Smooth muscle cell (in vitro differentiated cells): ENCODE data around the gene RNF17. TPM values are rescaled to one million over a fixed set of nuclear protein-coding genes. Genes with fewer than 3 reads are reported as not detected.

ENCODE experiments used
- DNase-seq: peaks from one replicate; lab custom pipeline; 2025; ENCODE audit not compliant: unreplicated experiment; lab: John Stamatoyannopoulos, UW
- H2AFZ ChIP-seq: fragments of 200-600 bp; sonication (generic); 2 replicates; pipeline ENCODE4 v1.6.0; 2016; ENCODE audit warnings: antibody characterized with exemption, low read depth, mild to moderate bottlenecking
- H3F3A ChIP-seq: fragments of 200-600 bp; sonication (generic); 2 replicates; pipeline ENCODE4 v1.6.0; 2017; ENCODE audit warnings: antibody characterized with exemption, low read depth
- H3K27ac ChIP-seq: fragments of 200-600 bp; sonication (generic); 2 replicates; pipeline ENCODE4 v1.5.1; 2016; ENCODE audit warnings: low read depth, mild to moderate bottlenecking
- H3K27me3 ChIP-seq: fragments of 200-600 bp; sonication (generic); 2 replicates; pipeline ENCODE4 v1.6.1; 2016; ENCODE audit warnings: low read depth, mild to moderate bottlenecking
- H3K36me3 ChIP-seq: fragments of 200-600 bp; sonication (generic); 2 replicates; pipeline ENCODE4 v1.5.1; 2016; ENCODE audit warnings: low read depth
- H3K4me1 ChIP-seq: fragments of 200-600 bp; sonication (generic); 2 replicates; pipeline ENCODE4 v1.5.1; 2016; ENCODE audit warnings: low read depth
- H3K4me2 ChIP-seq: fragments of 200-600 bp; sonication (generic); 2 replicates; pipeline ENCODE4 v1.6.0; 2016; ENCODE audit warnings: mild to moderate bottlenecking
- H3K4me3 ChIP-seq: fragments of 200-600 bp; sonication (generic); 2 replicates; pipeline ENCODE4 v1.5.1; 2016; ENCODE audit warnings: mild to moderate bottlenecking
- H3K79me2 ChIP-seq: fragments of 200-600 bp; sonication (generic); 2 replicates; pipeline ENCODE4 v1.6.0; 2016; ENCODE audit warnings: low read depth, mild to moderate bottlenecking
- H3K9ac ChIP-seq: fragments of 200-600 bp; sonication (generic); 2 replicates; pipeline ENCODE4 v1.6.0; 2016; ENCODE audit warnings: low read depth
- H3K9me3 ChIP-seq: fragments of 200-600 bp; sonication (generic); replicated peaks from 2 replicates; pipeline ENCODE4 v1.5.1; 2016; ENCODE audit warnings: low read depth
- H4K20me1 ChIP-seq: fragments of 200-600 bp; sonication (generic); 2 replicates; pipeline ENCODE4 v1.6.0; 2016; ENCODE audit warnings: low read depth
- CTCF ChIP-seq: fragments of 200-600 bp; sonication (generic); IDR thresholded peaks from 2 replicates; pipeline ENCODE4 v1.5.1; 2017; ENCODE audit warnings: borderline replicate concordance, mild to moderate bottlenecking, antibody characterized with exemption; ENCODE audit not compliant: insufficient read depth, poor library complexity, severe bottlenecking
- whole genome bisulfite sequencing: methylation state at CpG from one replicate; pipeline ENCODE4 v1.1.7; 2016; ENCODE audit warnings: low lambda C conversion rate; 5-methylcytosine and 5-hydroxymethylcytosine counted together
- polyA plus RNA-seq: library from polyadenylated mRNA; unstranded; fragments of >200 nt; fragmentation: Nextera tagmentation; extraction: Ambion mirVana; gene quantifications from 2 replicates; pipeline ENCODE4 v1.2.1, GENCODE V29; 2016
- total RNA-seq: library from RNA; depleted of rRNA; stranded (reverse); fragments of >200 nt; gene quantifications from 2 replicates; pipeline ENCODE4 v1.2.3, GENCODE V29; 2014

RNF17 gene
- total and polyA plus RNA-seq, 2 experiments from 2014 or later, result not detected

- no peak for DNase-seq
- 66% methylated on average over 6 of the region's 6 CpGs for WGBS
- Histone ChIP-seq H3F3A (no peaks in the 10 kb centered on the region), H3K9me3 (no peaks in the 10 kb centered on the region), H4K20me1 (no peaks in the 10 kb centered on the region), H3K4me1 (no peaks in the 10 kb centered on the region), H3K4me3 (no peak overlapping the region), H3K4me2 (no peak overlapping the region), H3K27me3 (no peaks in the 10 kb centered on the region), H3K36me3 (no peaks in the 10 kb centered on the region), H3K9ac (no peak overlapping the region), H2AFZ (no peak overlapping the region), H3K79me2 (no peaks in the 10 kb centered on the region), H3K27ac (no peak overlapping the region)
- no peak for TF ChIP-seq CTCF
These were observed 111.6 kb downstream of the RNF17 start for GRCh38 chr13:24875566-24875965.

GRCh38 chr13:24877531-24877930 is 113.6 kb downstream of the RNF17 start:
- Histone ChIP-seq H3K27ac (no peak overlapping the region), H3K4me3 (no peak overlapping the region), H3K9ac (no peak overlapping the region), H3K9me3 (no peaks in the 10 kb centered on the region), H3F3A (no peaks in the 10 kb centered on the region), H2AFZ (no peak overlapping the region), H3K79me2 (no peaks in the 10 kb centered on the region), H4K20me1 (no peaks in the 10 kb centered on the region), H3K4me1 (no peaks in the 10 kb centered on the region), H3K4me2 (no peak overlapping the region), H3K36me3 (no peaks in the 10 kb centered on the region), H3K27me3 (no peaks in the 10 kb centered on the region)
- TF ChIP-seq CTCF, result no peak
- no peak for DNase-seq
- WGBS, result 93% methylated on average over 1 of the region's 1 CpG

GRCh38 chr13:24878340-24878739 is 114.4 kb downstream of the RNF17 start:
- TF ChIP-seq CTCF, result no peak
- 92% methylated on average over 2 of the region's 2 CpGs for WGBS
- no peaks in the 10 kb centered on the region for H3K36me3 ChIP-seq
- no peak overlapping the region for H3K27ac ChIP-seq
- H3K4me1 ChIP-seq, result no peaks in the 10 kb centered on the region
- no peak overlapping the region for H2AFZ ChIP-seq
- no peak overlapping the region for H3K4me2 ChIP-seq
- H3K4me3 ChIP-seq, result no peak overlapping the region
- no peaks in the 10 kb centered on the region for H3K79me2 ChIP-seq
- H3K9me3 ChIP-seq, result no peaks in the 10 kb centered on the region
- no peaks in the 10 kb centered on the region for H3F3A ChIP-seq
- H4K20me1 ChIP-seq, result no peaks in the 10 kb centered on the region
- no peaks in the 10 kb centered on the region for H3K27me3 ChIP-seq
- no peak overlapping the region for H3K9ac ChIP-seq
- no peak for DNase-seq

DNA sequence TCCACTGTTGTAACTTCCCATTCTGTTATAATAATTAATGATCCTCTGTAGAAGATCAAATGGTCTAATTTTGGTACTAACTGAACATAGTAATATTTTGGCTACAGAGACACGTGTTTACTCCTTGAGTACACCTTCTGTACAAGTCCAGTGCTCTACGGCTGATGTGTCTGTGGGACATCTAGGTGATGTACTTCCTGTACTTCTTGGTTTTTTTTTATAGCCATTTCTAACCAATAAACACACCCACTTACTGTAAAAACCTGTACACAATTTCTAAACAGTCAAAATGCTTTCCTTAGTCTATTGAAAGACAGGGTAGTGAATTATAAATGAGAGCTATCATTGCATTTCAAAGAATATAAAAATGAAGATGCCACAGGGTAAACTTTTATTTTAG is 118.7 kb downstream of the RNF17 start:
- Histone ChIP-seq H3K4me3 (no peak overlapping the region), H3K4me1 (no peaks in the 10 kb centered on the region), H2AFZ (no peak overlapping the region), H3K9me3 (no peaks in the 10 kb centered on the region), H3K27ac (no peak overlapping the region), H3K36me3 (no peaks in the 10 kb centered on the region), H3K27me3 (no peaks in the 10 kb centered on the region), H3K4me2 (no peak overlapping the region), H3F3A (no peaks in the 10 kb centered on the region), H3K79me2 (no peaks in the 10 kb centered on the region), H3K9ac (no peak overlapping the region), H4K20me1 (no peaks in the 10 kb centered on the region)
- no peak for DNase-seq
- TF ChIP-seq CTCF, result no peak
- 93% methylated on average over 2 of the region's 2 CpGs for WGBS
